Transverse colon (tissue), 3 donors: ENCODE results near the gene TAGAP.

Experiments
- CTCF ChIP-seq, 5 experiments: fragments of 200-600 bp in 3 of 5; fragments of 450-650 bp in 2 of 5; sonication (generic) in 3 of 5; IDR thresholded peaks; 1 replicate in 2 of 5; 2 replicates in 3 of 5; pipeline ENCODE4 v1.5.1; 2016 to 2017; ENCODE audit warnings: antibody characterized with exemption in 5 of 5, inconsistent platforms in 3 of 5, mild to moderate bottlenecking in 2 of 5, moderate library complexity in 1 of 5
- POLR2A ChIP-seq: fragments of 450-650 bp; IDR thresholded peaks from one replicate; pipeline ENCODE4 v1.6.1; 2016; ENCODE audit warnings: antibody characterized with exemption, mild to moderate bottlenecking, moderate library complexity

GRCh38 chr6:159064477-159064876, 19.7 kb upstream of the TAGAP start:
- no peak for TF ChIP-seq CTCF (IDR thresholded peaks at IDR 0.05)
- no peak for TF ChIP-seq POLR2A
